Muscle of arm (tissue), 14 donors: ENCODE measurements around the gene RAMP3. TPM values are rescaled to one million over a fixed set of nuclear protein-coding genes. Genes with fewer than 3 reads are reported as not detected.
A peak's percentile ranks its signal among the peaks of the same experiment; 100 is the strongest.
"Not testable (repeated sequence)": the region's sequence is repeated elsewhere in the genome, so short reads cannot be mapped to it uniquely, and the experiment has no call there.

ENCODE experiments used
- DNase-seq: peaks from one replicate; pipeline ENCODE4 v3.0.0-alpha.2; 2013
- long read RNA-seq, 11 donors: transcript quantifications; one replicate each; lab custom pipeline, GENCODE V29; 2026
- polyA plus RNA-seq, 12 donors: library from polyadenylated mRNA; unstranded; fragments of 120-200 nt; gene quantifications; one replicate each; pipeline ENCODE4 v1.2.1, GENCODE V29; 2013; ENCODE audit not compliant: insufficient read length in 12 of 12

RAMP3 gene, protein sequence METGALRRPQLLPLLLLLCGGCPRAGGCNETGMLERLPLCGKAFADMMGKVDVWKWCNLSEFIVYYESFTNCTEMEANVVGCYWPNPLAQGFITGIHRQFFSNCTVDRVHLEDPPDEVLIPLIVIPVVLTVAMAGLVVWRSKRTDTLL
- polyA plus RNA-seq, result 10 to 100 TPM in 1 of 12 donors, 1 to 10 TPM in 10, not detected in 1; 2.6 to 11.4 (median 4.4) TPM
- long read RNA-seq, donor 1, partial matches to known transcripts, result 0 of 1 reads
- long read RNA-seq, donor 1, other reads (novel, unspliced or antisense), result 0 of 1 reads
- long read RNA-seq, donor 2, transcript RAMP3-201 (3 exons, 1,323 nt), result major isoform, 6 of 6 reads
- long read RNA-seq, donor 2, partial matches to known transcripts, result 0 of 6 reads
- long read RNA-seq, donor 2, other reads (novel, unspliced or antisense), result 0 of 6 reads
- long read RNA-seq, donor 3, partial matches to known transcripts, result 0 of 2 reads
- long read RNA-seq, donor 3, other reads (novel, unspliced or antisense), result 0 of 2 reads
- long read RNA-seq, donor 4, partial matches to known transcripts, result 0 of 4 reads
- long read RNA-seq, donor 4, other reads (novel, unspliced or antisense), result 0 of 4 reads
- long read RNA-seq, donor 5, partial matches to known transcripts, result 0 of 3 reads
- long read RNA-seq, donor 5, other reads (novel, unspliced or antisense), result 0 of 3 reads
- long read RNA-seq, donor 6, partial matches to known transcripts, result 0 of 2 reads
- long read RNA-seq, donor 6, other reads (novel, unspliced or antisense), result 0 of 2 reads
- long read RNA-seq, donor 7, result 0 reads
- long read RNA-seq, donor 8, partial matches to known transcripts, result 0 of 4 reads
- long read RNA-seq, donor 8, other reads (novel, unspliced or antisense), result 0 of 4 reads
- long read RNA-seq, donor 9, partial matches to known transcripts, result 0 of 3 reads
- long read RNA-seq, donor 9, other reads (novel, unspliced or antisense), result 0 of 3 reads
- long read RNA-seq, donor 10, transcript RAMP3-201 (3 exons, 1,323 nt), result major isoform, 5 of 5 reads
- long read RNA-seq, donor 10, partial matches to known transcripts, result 0 of 5 reads
- long read RNA-seq, donor 10, other reads (novel, unspliced or antisense), result 0 of 5 reads
- long read RNA-seq, donor 11, partial matches to known transcripts, result 0 of 2 reads
- long read RNA-seq, donor 11, other reads (novel, unspliced or antisense), result 0 of 2 reads

GRCh38 chr7:45157653-45158401 lies at the start of gene RAMP3:
Gene RAMP3 (plus strand): TSS chr7:45157791. CDS start chr7:45157829, 38 bp downstream.
- DNase-seq, result no peak

DNA sequence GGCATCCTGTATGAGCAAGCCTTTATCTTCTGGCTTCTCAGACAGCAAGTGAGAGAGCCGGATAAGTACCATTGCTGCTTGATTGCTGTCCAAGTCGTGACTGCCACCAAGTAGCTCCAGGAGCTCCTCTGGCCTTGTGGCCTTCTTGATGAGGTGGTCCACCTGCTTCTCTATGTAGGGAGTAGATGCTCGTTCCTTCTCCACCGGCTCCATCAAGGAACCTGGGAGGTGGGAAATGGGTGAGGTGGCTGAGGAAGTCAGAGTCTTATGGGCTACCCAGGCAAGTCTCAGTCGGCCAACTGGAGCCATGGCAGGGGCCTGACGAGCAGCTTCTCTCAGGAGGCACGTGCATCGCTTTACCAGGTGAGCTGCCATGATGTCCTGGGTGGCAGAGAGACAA lies 48.7 kb upstream of the RAMP3 start:
- DNase-seq, result no peak

GRCh38 chr7:45111298-45112223 lies 46.0 kb upstream of the RAMP3 start, which contains the start of gene TBRG4:
Gene TBRG4 (minus strand): TSS chr7:45111697. CDS start chr7:45109237, 2,460 bp downstream.
- peak; percentile 96 for DNase-seq

- no peak for DNase-seq
Measured at GRCh38 chr7:45112648-45113047, 44.9 kb upstream of the RAMP3 start.

- DNase-seq, result not testable (repeated sequence)
Measured at GRCh38 chr7:45114257-45114656, 43.3 kb upstream of the RAMP3 start.

DNA sequence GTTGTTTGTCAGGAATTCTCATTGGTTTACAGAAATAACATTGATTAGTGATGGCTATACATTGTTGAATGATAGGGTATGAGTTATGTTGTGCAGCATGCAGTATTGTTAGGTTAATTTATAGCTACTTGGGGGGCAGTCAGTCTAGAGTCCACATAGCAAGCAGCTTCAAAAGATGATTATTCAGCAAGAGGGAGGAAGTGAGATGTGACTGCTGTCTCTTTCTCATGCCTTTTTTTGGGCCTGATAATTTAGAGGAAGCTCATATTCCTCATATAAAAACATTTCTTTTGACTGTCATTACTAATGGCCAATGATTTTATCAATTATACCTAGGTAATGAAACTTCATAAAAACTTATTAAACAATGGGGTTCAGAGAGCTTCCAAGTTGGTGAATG lies 42.7 kb upstream of the RAMP3 start:
- no peak for DNase-seq

GRCh38 chr7:45116048-45116447 lies 41.5 kb upstream of the RAMP3 start:
- no peak for DNase-seq

GRCh38 chr7:45117582-45117981 lies 40.0 kb upstream of the RAMP3 start:
- no peak for DNase-seq

- no peak for DNase-seq
Measured at GRCh38 chr7:45118292-45118691, 39.3 kb upstream of the RAMP3 start.

- DNase-seq, result no peak
Measured at GRCh38 chr7:45118889-45119331, 38.7 kb upstream of the RAMP3 start.

GRCh38 chr7:45119550-45119949 lies 38.0 kb upstream of the RAMP3 start:
- no peak for DNase-seq

DNA sequence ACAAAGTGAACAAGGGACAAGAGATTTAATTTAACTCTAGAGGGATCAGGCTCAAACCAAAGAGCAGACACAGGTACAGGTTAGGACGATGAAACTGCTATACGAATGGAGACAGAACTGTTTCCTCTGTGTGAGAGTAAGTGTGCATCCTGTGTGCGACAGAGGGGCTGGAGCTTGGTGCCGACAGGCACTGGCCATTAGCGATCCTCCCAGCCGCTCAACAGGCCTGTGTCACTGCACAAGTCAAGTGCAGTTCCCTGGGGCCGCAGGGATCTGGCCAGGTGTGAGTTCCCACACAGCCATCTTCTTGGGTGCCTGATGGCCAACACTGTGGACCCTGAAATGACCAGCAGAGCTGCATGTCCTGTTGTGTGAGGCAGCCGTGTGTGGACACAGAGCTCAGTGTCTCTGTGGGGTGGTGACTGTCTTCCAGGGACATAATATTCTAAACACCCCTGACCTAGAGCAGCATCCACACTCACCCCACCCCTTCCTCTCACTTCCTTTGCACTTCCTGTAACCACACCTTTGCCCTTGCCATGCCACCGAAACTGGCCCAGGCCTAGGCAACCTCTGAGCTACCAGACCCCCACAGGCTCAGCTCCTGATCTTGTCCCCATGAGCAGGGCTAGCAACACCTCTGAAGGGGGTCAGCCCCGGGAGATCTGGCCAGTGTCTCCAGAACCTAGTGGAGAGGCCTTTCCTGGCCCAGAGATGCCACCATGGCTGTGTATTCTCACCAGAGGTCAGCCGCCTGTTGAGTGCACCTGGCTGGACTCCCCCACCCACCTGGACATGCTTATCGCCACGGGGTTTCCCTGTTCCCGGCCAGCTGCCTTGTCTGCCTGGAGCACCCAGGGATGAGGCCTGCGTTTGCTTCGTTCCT lies 34.4 kb upstream of the RAMP3 start:
- no peak for DNase-seq

- DNase-seq, result no peak
Measured at GRCh38 chr7:45123913-45124710, 33.5 kb upstream of the RAMP3 start.

GRCh38 chr7:45125193-45125904 lies 32.2 kb upstream of the RAMP3 start:
- DNase-seq, result no peak

DNA sequence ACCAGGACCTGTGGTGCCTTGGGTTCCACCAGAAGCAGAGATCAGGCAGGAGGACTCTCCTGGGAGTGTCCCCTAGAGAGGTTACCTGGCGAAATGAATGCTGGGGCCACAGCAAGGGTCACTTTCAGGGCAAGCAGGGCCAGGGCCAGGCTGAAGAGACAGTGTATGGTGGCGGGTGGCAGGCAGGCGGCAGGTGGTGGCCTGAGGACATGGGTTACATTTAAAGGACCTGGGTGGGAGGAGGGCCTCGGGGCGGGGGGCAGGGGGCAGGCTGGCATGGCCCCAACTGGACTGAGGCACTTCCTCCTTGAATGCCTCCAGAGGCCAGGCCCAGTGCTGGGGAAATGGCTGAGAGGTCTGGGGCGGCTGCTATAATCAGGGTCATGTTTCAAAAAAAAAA lies 31.4 kb upstream of the RAMP3 start:
- DNase-seq, result no peak

GRCh38 chr7:45126920-45127319 lies 30.7 kb upstream of the RAMP3 start:
- DNase-seq, result no peak

DNA sequence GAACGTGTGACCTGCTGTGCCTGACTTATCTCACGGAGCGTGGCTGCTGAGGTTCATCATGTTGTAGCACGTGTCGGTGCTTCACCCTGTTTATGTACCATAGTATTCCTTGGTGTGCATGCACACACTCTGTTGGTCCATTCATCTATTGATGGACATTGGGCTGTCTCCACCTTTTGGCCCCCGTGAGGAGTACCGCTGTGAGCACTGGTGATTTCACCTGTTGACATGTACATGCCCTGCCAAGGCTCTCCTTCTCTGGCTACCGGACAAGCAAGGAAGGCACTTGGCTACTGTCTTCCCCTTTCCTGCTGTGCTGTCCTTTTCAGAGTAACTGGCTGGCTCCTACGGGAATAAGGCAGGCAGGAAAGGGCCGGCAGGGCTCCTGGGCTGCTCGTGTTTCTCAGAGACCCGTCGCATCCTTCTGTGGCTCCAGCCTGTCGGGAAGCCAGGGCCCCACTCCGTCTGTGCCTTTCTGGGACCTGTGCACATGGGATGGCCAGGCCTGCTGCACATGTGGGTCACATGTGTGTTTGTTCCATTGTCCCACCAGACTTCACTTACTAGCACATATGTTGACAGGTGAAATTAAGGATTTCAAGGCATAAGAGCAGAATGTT lies 28.3 kb upstream of the RAMP3 start:
- no peak for DNase-seq
